IMR-90 (cell line): Measurements from ENCODE around the gene STKLD1. TPM values are rescaled to one million over a fixed set of nuclear protein-coding genes. Genes with fewer than 3 reads are reported as not detected.

Experiments used
- SMC3 ChIP-seq: fragments of 150-350 bp; IDR thresholded peaks from 2 replicates; pipeline ENCODE4 v1.6.1; 2016; ENCODE audit warnings: low read depth, mild to moderate bottlenecking, antibody characterized with exemption, low read length, moderate library complexity
- polyA plus RNA-seq, 3 experiments: library from polyadenylated mRNA; depleted of rRNA; stranded (reverse); fragments of >200 nt; gene quantifications; 2 replicates each; pipeline ENCODE4 v1.2.3, GENCODE V29; 2012; ENCODE audit warnings: low replicate concordance in 1 of 3
- total RNA-seq: library from RNA; depleted of rRNA; stranded (reverse); fragments of >200 nt; gene quantifications from 2 replicates; pipeline ENCODE4 v1.2.3, GENCODE V29; 2012
- TF ChIP-seq, protein P1 (sequence below): fragments of 150-350 bp; IDR thresholded peaks from 2 replicates; pipeline ENCODE4 v1.6.1; 2017; ENCODE audit warnings: mild to moderate bottlenecking, antibody characterized with exemption, low read length, low read depth

STKLD1 gene
- total and polyA plus RNA-seq, 2 of the 4 experiments (the other 2 are of a cell fraction) = 0.54 to 0.65 TPM

DNA sequence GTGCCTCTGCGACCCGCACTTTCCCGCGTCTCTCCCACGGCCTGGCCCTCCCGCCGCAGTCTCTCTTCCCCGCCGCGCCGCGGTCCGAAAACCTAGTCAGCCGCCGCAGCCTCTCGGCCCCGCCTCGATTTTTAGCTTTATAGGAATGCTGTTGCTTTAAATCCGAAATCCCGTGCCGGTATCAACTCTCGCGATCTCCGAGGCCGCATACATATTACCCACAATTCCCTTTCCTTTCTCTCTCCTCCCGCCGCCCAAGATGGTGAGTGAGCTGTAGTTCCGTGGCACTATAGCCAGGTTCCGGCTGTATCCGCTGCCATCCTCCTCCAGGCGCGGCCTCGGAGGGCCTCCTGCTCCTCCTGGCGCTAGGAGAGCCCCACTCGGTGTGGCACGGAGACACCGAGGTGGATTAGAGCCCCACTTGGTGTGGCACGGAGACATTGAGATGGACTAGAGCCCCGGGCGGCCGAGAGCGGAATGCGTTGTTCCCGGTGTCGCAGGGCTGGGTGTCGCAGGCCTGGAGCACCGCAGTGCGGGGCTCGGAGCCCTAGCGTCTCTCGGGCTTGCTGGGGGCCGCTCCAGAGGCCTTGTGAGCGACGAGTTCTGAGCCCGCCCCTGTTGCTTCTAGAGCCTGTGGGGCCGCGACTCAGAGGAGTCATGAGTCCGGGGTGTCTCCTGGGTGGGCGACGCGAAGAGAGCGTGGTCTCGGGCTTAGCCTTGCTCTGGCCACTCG, 28.0 kb upstream of the STKLD1 start, which contains the start of the genes MED22 and RPL7A (continued):
- TF ChIP-seq, protein P1, sequence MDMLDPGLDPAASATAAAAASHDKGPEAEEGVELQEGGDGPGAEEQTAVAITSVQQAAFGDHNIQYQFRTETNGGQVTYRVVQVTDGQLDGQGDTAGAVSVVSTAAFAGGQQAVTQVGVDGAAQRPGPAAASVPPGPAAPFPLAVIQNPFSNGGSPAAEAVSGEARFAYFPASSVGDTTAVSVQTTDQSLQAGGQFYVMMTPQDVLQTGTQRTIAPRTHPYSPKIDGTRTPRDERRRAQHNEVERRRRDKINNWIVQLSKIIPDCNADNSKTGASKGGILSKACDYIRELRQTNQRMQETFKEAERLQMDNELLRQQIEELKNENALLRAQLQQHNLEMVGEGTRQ = no peak
- TF ChIP-seq SMC3 = no peak
